ENCODE results near the gene PPOX.

The PPOX gene

GRCh38 chr1:161165742-161166668 is at the start of gene PPOX:
TSS of gene PPOX (plus strand) at chr1:161166426. CDS start at chr1:161166848, 422 bp downstream.
- Histone ChIP-seq H3K27ac (peak within 1 kb of the TSS; percentile 54 to 94 (median 87)), H3K4me3 (peak within 1 kb of the TSS; percentile 43 to 67 (median 62))

GRCh38 chr1:161117759-161118581 is 48.3 kb upstream of the PPOX start, which contains the start of the genes NIT1 and PFDN2:
TSS of gene NIT1 (plus strand) at chr1:161118105. CDS start at chr1:161118177, 72 bp downstream.
TSS of gene PFDN2 (minus strand) at chr1:161118037. CDS start at chr1:161118026, 11 bp downstream.
- Histone ChIP-seq H3K27ac (peak within 1 kb of the TSS; percentile 71 to 99 (median 96)), H3K4me3 (peak within 1 kb of the TSS; percentile 69 to 98 (median 87))

DNA sequence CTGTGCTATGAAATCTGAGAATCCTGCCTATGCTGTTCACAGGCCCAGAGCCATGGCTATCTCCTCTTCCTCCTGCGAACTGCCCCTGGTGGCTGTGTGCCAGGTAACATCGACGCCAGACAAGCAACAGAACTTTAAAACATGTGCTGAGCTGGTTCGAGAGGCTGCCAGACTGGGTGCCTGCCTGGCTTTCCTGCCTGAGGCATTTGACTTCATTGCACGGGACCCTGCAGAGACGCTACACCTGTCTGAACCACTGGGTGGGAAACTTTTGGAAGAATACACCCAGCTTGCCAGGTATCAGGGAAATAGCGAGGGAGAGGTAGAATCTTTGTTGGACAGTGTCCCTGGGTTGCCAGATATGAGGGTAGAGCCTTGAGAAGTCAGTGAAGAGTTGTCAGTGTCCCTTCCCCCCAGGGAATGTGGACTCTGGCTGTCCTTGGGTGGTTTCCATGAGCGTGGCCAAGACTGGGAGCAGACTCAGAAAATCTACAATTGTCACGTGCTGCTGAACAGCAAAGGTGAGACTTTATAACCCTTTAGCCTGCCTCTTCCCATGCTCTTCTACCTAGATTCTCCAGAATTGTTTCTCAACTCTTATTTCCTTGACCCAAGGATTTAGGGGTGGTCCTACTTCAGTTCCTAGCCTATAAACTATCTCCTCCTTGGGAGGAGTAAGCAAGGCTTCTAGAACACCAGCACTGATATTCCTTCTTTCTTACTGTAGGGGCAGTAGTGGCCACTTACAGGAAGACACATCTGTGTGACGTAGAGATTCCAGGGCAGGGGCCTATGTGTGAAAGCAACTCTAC is 46.9 kb upstream of the PPOX start:
- H3K27ac ChIP-seq: peak overlapping the region in 19 of 21 experiments; percentile 71 to 99 (median 96)
- H3K4me3 ChIP-seq: peak overlapping the region in 4 of 7 experiments; percentile 69 to 92 (median 86)

DNA sequence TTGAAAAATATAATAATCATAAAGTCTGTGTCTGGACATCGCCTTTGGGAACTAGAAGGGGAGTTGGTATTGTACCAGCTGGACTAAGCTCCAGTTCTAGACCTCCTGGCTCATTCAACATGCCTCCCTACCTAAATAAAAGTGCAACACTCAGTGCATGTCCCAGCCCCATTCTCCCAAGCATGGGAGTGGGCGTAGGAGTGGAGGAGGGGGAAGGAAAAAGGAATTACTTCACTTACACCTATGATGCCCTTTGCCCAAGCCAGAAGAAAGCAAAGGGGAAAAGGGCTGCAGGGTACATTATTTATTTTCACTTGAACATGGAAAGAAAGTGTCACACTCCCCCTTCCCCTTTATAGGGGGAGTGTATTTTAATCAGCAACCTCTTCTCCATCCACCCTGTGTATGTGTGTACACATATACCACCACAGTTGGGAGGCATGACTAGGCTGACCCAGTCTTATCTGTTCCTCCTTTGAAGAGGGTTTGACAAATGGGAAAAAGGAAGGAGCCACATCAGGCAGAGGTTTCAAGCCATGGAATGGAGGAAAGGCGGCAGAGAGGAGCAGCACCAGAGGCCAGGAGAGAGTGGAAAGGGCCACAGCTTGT is 45.1 kb upstream of the PPOX start:
- Histone ChIP-seq H3K4me3 (no peak overlapping the region), H3K27ac (peak overlapping the region in 6 of 21 experiments; percentile 7 to 99 (median 95))

DNA sequence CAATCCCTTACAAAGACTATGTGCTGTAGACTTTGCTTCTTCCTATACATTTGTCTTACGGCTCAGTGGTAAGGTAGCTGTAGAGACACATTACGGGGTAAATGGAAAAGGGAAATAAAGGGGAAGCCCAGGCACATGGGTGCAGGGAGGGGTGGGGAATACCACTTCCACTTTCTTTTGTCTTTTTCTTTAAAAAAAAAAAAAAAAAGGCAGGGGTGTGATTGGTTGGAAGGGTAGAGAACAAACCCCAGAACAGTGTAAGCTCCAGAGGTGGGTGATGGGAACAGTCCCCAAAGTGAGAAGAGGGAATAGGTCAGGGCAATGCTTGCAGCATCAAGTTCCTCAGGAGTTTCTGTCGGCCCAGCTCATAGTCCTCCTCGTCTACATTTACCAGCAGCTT is 44.4 kb upstream of the PPOX start:
- Histone ChIP-seq H3K4me3 (no peak overlapping the region), H3K27ac (peak overlapping the region in 2 of 21 experiments; percentile 1 to 35)

DNA sequence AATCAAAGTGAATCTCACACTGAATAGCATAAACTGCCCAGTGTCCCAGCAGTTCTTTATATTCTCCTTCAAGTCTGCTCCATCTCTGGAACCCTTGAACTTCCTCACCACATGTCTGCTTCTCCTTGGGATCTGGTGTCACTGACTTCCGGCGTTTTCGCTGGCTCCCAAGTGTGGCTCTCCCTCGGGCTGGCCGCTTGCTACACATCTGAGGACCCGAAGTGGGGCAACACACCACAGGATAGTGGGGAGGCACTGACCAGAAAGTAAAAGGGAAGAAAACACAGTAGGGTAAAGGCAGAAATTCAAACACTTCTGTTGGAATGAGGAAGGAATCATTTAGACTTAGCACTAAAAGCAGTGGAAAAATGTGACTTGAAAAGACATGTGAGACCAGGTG is 43.3 kb upstream of the PPOX start:
- peak overlapping the region in 1 of 21 experiments; percentile 5 for H3K27ac ChIP-seq
- no peak overlapping the region for H3K4me3 ChIP-seq

- H3K4me3 ChIP-seq: no peak overlapping the region
- H3K27ac ChIP-seq: peak overlapping the region in 3 of 21 experiments; percentile 21 to 54 (median 35)
Measured at GRCh38 chr1:161127649-161128048, 38.6 kb upstream of the PPOX start.

- peak overlapping the region in 1 of 21 experiments; percentile 7 for H3K27ac ChIP-seq
- H3K4me3 ChIP-seq: no peak overlapping the region
Measured at GRCh38 chr1:161128591-161129420, 37.4 kb upstream of the PPOX start.

GRCh38 chr1:161130266-161130665 is 36.0 kb upstream of the PPOX start:
- Histone ChIP-seq H3K27ac (peak overlapping the region in 5 of 21 experiments; percentile 3 to 28 (median 12)), H3K4me3 (no peak overlapping the region)

- peak overlapping the region; percentile 90 to 99 (median 97) for H3K27ac ChIP-seq
- peak overlapping the region; percentile 58 to 81 (median 74) for H3K4me3 ChIP-seq
Measured at GRCh38 chr1:161131523-161132409, 34.5 kb upstream of the PPOX start.

GRCh38 chr1:161132410-161133219 is 33.6 kb upstream of the PPOX start, which contains the start of gene DEDD:
TSS of gene DEDD (minus strand) at chr1:161132667. CDS start at chr1:161124462, 8,205 bp downstream.
- Histone ChIP-seq H3K4me3 (peak within 1 kb of the TSS; percentile 58 to 81 (median 74)), H3K27ac (peak within 1 kb of the TSS; percentile 90 to 99 (median 97))

DNA sequence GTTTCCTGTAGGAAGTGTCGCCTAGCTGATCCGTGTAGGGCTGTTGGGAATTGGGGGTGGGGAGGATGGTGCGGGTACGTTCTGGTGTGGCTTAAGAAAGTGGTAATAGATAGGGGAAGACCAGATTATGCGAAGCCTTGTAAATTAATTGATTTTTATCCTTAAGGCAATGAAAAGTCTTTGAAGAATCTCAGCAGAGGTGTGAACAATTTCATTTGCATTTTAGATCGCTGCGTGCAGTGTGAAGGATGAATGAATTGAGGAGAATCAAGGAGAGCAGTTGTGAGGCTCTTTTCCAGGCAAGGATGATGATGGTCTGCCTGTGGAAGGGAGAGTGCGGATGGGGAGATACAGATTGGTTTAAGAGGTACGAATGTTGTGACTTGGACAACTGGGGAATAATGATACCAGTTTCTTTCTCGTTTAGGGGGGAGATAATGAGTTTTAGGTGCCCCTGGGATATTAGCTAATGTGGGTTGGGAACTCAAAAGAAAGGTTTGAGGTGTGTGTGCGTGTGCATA is 32.9 kb upstream of the PPOX start:
- H3K4me3 ChIP-seq: peak overlapping the region; percentile 58 to 81 (median 74)
- H3K27ac ChIP-seq: peak overlapping the region; percentile 90 to 99 (median 97)

GRCh38 chr1:161137881-161138280 is 28.3 kb upstream of the PPOX start:
- no peak overlapping the region for H3K4me3 ChIP-seq
- H3K27ac ChIP-seq: peak overlapping the region in 1 of 21 experiments; percentile 17

DNA sequence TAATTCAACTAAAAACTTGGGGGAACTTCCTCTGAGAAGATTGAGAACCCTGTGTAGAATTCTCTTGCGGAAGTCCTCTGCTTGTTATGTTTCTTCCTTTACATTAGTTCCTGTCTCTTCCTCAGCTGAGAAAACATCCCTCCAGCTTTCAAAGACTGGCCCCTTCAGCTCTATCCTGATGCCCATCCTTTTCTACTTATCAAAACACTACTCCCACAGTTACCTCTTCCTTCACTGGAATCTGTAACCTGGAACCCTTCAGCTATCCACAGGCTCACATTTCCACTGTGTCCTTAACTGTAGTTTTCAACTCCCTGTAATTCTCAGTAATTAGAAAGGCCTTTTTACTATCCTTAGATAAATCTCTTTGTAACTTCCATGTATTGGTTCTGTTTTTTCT is 27.8 kb upstream of the PPOX start:
- H3K4me3 ChIP-seq: no peak overlapping the region
- peak overlapping the region in 3 of 21 experiments; percentile 2 to 24 (median 18) for H3K27ac ChIP-seq

DNA sequence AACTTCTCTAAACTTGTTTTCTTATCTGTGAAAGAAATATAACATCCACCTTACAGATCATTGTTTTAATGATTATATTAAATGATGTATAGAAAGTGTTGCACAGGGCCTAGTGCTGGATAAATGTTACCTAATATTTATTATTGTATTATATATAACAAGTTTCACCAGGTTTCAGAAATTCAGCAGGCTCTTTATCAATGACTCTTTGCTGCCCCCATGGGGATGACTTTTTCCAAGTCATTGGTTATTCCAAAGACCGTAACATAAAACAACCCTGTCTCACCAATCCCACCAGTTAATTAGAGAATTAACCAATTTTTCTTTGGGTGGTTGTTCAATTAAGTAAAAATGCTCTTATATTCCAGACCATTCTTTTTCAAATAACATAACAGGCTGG is 26.5 kb upstream of the PPOX start:
- no peak overlapping the region for H3K4me3 ChIP-seq
- H3K27ac ChIP-seq: no peak overlapping the region

All from skin epidermis (tissue), 12 donors.